Coronary artery (tissue), 2 donors: ENCODE data around the gene GRIA4.
"Not testable (repeated sequence)": the region's sequence is repeated elsewhere in the genome, so short reads cannot be mapped to it uniquely, and the experiment has no call there.

Experiments
- DNase-seq: peaks from one replicate; pipeline ENCODE4 v3.0.0-alpha.2; 2017; ENCODE audit warnings: low spot score
- H3K27ac ChIP-seq, 2 donors: fragments of 200-600 bp; sonication (generic); one replicate each; pipeline ENCODE4 v1.5.1; 2016 to 2019
- H3K4me3 ChIP-seq: fragments of 200-600 bp; sonication (generic); 2 replicates; pipeline ENCODE4 v1.5.1; 2016; ENCODE audit warnings: mild to moderate bottlenecking, moderate library complexity
- TF ChIP-seq, protein P1 (sequence below): fragments of 200-600 bp; sonication (generic); IDR thresholded peaks from one replicate; pipeline ENCODE4 v1.5.1; 2019; ENCODE audit warnings: antibody characterized with exemption

The GRIA4 gene

DNA sequence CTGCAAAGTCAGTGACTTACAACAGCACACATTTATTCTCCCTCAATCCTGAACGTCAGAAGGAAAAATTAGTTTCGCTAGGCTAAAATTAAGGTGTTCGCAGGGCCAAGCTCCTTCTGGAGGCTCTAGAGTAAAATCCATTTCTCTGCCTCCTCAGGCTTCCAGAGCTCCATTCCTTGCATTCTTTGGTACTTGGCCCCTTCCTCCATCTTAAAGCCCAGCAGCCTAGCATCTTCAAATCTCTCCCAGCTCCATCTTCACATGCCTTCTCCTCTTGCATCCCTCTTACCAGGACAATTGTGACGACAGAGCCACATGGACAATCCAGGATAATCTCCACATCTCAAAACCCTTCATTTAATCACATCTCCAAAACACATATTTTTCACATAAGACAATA, 165.0 kb downstream of the GRIA4 start:
- Histone ChIP-seq H3K4me3 (no peak overlapping the region), H3K27ac (no peak overlapping the region)
- TF ChIP-seq, protein P1, sequence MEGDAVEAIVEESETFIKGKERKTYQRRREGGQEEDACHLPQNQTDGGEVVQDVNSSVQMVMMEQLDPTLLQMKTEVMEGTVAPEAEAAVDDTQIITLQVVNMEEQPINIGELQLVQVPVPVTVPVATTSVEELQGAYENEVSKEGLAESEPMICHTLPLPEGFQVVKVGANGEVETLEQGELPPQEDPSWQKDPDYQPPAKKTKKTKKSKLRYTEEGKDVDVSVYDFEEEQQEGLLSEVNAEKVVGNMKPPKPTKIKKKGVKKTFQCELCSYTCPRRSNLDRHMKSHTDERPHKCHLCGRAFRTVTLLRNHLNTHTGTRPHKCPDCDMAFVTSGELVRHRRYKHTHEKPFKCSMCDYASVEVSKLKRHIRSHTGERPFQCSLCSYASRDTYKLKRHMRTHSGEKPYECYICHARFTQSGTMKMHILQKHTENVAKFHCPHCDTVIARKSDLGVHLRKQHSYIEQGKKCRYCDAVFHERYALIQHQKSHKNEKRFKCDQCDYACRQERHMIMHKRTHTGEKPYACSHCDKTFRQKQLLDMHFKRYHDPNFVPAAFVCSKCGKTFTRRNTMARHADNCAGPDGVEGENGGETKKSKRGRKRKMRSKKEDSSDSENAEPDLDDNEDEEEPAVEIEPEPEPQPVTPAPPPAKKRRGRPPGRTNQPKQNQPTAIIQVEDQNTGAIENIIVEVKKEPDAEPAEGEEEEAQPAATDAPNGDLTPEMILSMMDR = no peak
- no peak for DNase-seq

DNA sequence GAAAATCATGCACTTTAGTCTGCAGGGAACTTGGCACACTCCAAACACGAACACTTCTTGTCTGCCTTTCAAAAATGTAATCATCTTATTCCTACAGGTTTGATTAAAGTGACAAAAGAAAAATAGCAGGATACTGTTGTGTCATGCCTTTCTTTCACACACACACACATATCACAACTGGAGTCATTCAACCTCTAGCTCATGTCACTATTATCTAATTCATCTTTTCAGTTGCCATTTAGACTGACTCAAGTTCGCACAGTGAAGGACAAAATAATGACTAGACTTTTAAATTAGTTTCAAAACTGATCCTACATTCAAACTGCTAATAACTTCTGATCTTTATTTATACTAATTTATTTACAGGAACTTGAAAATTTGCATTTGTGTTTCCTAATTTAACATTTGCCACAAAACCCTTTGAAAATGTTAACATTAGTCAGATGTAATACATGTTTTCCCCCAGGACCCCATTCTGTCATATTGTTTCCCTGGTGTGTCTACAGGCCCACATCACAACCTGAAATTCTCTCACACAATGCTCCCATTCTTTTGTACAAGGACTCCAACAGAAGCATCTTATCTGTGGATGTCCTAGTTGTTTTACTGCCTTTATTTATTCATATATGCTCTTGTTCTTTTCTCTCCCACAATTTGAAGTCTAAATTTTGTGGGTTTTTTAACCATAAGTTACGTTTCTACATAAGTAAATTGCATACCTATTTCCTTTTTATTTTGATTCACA, 171.1 kb downstream of the GRIA4 start:
- H3K27ac ChIP-seq = no peak overlapping the region
- H3K4me3 ChIP-seq = no peak overlapping the region
- DNase-seq = no peak
- TF ChIP-seq, protein P1 = no peak

DNA sequence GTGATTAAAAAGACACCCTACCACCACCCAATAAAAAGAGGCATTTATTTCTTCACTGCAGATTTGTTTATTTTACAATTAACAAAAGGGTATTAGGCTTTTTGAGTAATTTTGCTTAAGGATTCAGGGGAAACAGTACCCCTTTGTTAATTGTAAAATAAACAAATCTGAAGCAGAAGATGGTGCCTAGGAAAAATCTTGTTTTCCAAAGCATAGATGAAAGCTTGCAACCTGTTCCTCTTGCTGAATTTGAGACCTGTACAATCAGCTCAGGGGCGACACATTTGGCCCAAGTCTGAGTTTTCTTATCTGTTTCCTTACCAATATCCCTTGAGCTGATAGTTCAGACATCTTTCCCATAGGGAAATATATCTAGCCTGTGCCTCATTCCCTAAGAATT, 171.9 kb downstream of the GRIA4 start:
- no peak overlapping the region for H3K27ac ChIP-seq
- no peak overlapping the region for H3K4me3 ChIP-seq
- TF ChIP-seq, protein P1 = no peak

DNA sequence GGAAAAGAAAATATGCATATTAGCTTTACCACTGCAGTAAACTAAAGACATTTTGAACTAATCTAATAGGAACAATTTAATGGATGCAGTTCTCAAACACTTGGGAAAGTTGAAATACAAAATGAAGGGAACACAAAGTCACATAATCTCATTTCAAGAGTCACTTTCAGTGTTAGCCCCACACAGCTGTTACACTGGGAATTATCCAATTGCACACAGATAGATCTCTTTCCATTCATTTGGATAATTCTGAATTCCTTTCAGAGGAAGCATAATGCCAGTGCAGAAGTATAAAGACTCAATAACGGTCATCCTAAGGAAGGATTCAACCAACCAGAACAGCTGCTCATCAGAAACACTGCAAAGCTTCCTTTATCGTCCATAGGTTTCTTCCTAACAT, 173.3 kb downstream of the GRIA4 start:
- DNase-seq = no peak
- Histone ChIP-seq H3K27ac (no peak overlapping the region), H3K4me3 (no peak overlapping the region)
- TF ChIP-seq, protein P1 = no peak

More for the DNA sequence above, 171.9 kb downstream of the GRIA4 start:
- no peak for DNase-seq

DNA sequence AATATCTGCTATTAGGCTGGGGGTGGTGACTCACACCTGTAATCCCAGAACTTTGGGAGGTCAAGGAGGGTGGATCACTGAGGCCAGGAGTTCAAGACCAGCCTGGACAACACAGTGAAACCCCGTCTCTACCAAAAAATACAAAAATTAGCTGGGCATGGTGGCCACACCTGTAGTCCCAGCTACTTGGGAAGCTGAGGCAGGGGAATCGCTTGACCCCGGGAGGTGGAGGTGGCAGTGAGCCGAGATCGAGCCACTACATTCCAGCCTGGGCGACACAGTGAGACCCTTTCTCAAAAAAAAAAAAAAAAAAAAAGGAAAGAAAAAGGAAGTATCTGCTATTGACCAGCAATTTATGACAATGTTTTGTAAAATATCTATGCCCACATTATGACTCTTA, 176.0 kb downstream of the GRIA4 start:
- H3K4me3 ChIP-seq, DNase-seq, H3K27ac ChIP-seq: not testable (repeated sequence)

DNA sequence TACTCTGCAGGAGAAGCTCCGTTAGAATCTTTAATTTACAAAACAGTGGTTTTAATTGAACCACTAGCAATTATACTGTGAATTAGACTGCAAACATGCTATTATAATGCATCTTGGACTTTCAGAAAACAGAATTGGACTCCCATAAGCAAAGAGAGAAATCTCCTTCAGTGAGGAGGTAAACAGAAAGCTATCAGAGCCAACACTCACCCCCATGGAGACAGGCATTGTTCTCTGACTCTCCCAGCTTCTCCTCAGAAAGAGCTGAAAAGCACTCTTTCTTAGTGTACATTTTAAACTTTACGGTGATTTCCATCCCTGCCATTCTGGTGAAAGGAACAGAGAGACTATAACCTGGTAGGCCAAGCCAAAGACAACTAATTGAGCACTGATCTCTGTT, 176.9 kb downstream of the GRIA4 start:
- H3K27ac ChIP-seq = no peak overlapping the region
- TF ChIP-seq, protein P1 = no peak
- no peak for DNase-seq

DNA sequence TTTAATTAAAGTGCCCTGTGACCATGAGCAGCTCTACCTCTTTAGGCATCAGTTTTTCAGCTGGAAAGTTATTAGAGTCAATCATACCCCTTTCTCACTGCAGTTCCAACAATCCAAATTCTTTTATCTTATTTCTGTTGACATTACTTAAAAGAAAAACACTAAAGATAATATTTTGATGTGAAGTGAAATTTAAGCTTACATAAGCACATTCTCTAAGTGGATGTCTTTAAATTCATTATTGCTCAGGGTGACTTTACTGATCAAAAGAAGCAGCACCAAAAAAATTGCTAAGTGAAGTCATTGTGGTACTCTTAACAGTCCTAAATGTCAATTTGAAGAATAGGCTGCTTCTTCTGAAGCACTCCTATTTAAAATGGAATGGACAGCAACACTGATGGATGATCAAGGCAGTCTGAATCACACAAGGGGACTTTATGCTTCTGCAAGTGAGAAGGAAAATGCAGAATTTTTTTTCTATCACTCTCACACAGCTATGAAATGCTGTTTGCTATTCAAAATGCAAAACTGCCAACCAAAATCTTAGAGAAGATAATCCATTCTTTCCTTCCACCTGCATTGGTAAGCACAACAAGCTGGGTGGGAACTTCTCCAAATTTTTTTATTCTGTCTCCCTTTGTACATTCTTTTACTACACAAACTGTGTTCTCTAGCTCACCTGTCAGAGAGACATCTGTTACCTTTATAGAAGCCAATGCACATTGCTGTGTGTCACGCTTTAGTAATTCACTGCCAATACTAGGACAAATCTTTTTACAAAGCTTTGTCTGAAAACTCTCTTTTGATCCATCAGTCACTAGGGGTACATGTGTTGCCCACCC, 179.9 kb downstream of the GRIA4 start:
- no peak overlapping the region for H3K4me3 ChIP-seq
- TF ChIP-seq, protein P1 = no peak
- DNase-seq = no peak
- H3K27ac ChIP-seq = no peak overlapping the region

More for the DNA sequence above, 176.9 kb downstream of the GRIA4 start:
- H3K4me3 ChIP-seq = no peak overlapping the region
